ENCODE data around the gene NEDD4.

DNA sequence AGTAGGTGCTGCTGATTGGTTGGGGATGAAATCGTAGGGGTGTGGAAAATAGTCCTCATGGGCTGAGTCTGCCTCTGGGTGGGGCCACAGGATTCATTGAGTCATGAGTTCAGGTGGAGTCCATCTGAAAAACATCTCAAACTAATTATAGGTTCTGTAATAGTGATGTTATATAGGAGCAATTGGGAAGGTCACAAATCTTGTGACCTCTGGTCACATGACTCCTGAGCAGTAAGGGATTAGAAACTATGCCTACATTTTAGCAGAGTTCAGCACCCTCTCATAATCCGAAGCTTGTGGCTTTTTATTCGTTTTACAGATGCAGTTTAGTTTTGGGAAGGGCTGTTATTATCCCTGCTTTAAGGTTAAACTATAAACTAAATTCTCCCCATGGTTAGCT, 22.9 kb upstream of the NEDD4 start:
- TF ChIP-seq, protein P1, sequence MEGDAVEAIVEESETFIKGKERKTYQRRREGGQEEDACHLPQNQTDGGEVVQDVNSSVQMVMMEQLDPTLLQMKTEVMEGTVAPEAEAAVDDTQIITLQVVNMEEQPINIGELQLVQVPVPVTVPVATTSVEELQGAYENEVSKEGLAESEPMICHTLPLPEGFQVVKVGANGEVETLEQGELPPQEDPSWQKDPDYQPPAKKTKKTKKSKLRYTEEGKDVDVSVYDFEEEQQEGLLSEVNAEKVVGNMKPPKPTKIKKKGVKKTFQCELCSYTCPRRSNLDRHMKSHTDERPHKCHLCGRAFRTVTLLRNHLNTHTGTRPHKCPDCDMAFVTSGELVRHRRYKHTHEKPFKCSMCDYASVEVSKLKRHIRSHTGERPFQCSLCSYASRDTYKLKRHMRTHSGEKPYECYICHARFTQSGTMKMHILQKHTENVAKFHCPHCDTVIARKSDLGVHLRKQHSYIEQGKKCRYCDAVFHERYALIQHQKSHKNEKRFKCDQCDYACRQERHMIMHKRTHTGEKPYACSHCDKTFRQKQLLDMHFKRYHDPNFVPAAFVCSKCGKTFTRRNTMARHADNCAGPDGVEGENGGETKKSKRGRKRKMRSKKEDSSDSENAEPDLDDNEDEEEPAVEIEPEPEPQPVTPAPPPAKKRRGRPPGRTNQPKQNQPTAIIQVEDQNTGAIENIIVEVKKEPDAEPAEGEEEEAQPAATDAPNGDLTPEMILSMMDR (IDR thresholded peaks at IDR 0.05), result no peak
- TF ChIP-seq POLR2A (IDR thresholded peaks at IDR 0.05), result no peak

All from Peyer's patch (tissue), 4 donors.